Liver (tissue), 3 donors: ENCODE measurements around the gene FBN2.

Experiments used
- EGR1 ChIP-seq, 2 donors: IDR thresholded peaks; 2 replicates each; pipeline ENCODE4 v1.6.1; 2016 to 2018; ENCODE audit warnings: antibody characterized with exemption in 2 of 2, low read depth in 2 of 2
- GABPA ChIP-seq, 2 donors: IDR thresholded peaks in 1 of 2; conservative IDR thresholded peaks in 1 of 2; 2 replicates each; pipeline ENCODE4 v1.6.1; 2016; ENCODE audit warnings: antibody characterized with exemption in 2 of 2, mild to moderate bottlenecking in 1 of 2, moderate library complexity in 1 of 2
- RXRA ChIP-seq, 2 donors: IDR thresholded peaks; 2 replicates each; pipeline ENCODE4 v1.6.1; 2017 to 2018; ENCODE audit warnings: antibody characterized with exemption in 2 of 2, mild to moderate bottlenecking in 1 of 2
- TF ChIP-seq, protein P1 (sequence below): fragments of 150-350 bp; IDR thresholded peaks from 2 replicates; pipeline ENCODE4 v1.5.1; 2017; ENCODE audit warnings: improper control_type of control experiment, low read depth, low read length; ENCODE audit not compliant: missing input control
- donor health status: healthy.
- donor health status: healthy.

DNA sequence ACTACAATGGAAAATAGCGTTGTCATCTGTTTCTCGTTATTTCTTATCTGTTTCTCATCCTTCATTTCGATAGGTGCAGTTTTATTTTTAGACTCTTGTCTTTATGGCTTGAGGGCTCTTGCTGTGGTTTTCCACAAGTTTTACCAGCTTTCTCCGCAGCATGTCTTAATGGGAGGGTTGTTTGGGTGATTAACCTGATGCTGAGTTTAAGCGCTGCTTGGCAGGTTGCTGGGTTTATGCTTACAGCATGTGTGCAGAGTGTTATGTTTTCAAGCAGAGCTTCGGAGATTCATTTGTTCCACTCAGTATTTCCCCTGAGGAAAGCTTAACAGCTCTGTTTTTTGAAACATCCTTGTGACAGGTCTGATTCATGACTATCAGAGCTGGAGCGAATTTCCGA, 300.5 kb downstream of the FBN2 start:
- TF ChIP-seq, protein P1, sequence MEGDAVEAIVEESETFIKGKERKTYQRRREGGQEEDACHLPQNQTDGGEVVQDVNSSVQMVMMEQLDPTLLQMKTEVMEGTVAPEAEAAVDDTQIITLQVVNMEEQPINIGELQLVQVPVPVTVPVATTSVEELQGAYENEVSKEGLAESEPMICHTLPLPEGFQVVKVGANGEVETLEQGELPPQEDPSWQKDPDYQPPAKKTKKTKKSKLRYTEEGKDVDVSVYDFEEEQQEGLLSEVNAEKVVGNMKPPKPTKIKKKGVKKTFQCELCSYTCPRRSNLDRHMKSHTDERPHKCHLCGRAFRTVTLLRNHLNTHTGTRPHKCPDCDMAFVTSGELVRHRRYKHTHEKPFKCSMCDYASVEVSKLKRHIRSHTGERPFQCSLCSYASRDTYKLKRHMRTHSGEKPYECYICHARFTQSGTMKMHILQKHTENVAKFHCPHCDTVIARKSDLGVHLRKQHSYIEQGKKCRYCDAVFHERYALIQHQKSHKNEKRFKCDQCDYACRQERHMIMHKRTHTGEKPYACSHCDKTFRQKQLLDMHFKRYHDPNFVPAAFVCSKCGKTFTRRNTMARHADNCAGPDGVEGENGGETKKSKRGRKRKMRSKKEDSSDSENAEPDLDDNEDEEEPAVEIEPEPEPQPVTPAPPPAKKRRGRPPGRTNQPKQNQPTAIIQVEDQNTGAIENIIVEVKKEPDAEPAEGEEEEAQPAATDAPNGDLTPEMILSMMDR, result no peak
- TF ChIP-seq RXRA (IDR thresholded peaks at IDR 0.05), result no peak
- TF ChIP-seq GABPA (IDR thresholded peaks at IDR 0.05 in 1 of 2, conservative IDR thresholded peaks at IDR 0.05 in 1 of 2), result no peak
- TF ChIP-seq EGR1 (IDR thresholded peaks at IDR 0.05; ENCODE audit: low read depth in 2 of 2), result no peak
